Endothelial cell of umbilical vein (primary cell): Measurements from ENCODE around the gene DIAPH1. TPM values are rescaled to one million over a fixed set of nuclear protein-coding genes. Genes with fewer than 3 reads are reported as not detected.

Source experiments
- BruUV-seq: library from RNA; stranded (reverse); fragments of 400-500 nt; replicated peaks from 2 replicates; lab custom pipeline; 2021; lab: Mats Ljungman, UMichigan
- CTCF ChIA-PET: fragments of 300-600, 350-600 bp; sonication (Branson Sonifier 250); formaldehyde crosslinking; loops from one replicate; lab custom pipeline; 2021; ENCODE audit warnings: antibody characterized with exemption, inconsistent platforms; lab: Charles Lee
- POLR2A ChIA-PET: fragments of 300-600, 350-600 bp; sonication (Branson Sonifier 250); formaldehyde crosslinking; loops from one replicate; lab custom pipeline; 2021; ENCODE audit warnings: antibody characterized with exemption, inconsistent platforms; lab: Charles Lee
- DNase-seq: peaks from one replicate; pipeline ENCODE4 v3.0.0-alpha.2; 2011; ENCODE audit warnings: low read depth, low spot score
- FAIRE-seq: peaks from 2 replicates; lab custom pipeline; 2011; peaks lifted over from hg19 to GRCh38; lab: Jason Lieb, UNC
- H2AFZ ChIP-seq: 2 replicates; pipeline ENCODE4 v1.6.0; 2012; ENCODE audit warnings: low read depth, low read length, control low read depth, inconsistent platforms
- H3K27ac ChIP-seq: 2 replicates; pipeline ENCODE4 v1.5.1; 2011; ENCODE audit warnings: low read depth, mild to moderate bottlenecking, control low read depth, low read length, moderate library complexity; ENCODE audit not compliant: insufficient read depth
- H3K27me3 ChIP-seq, 2 experiments: 2 replicates each; pipeline versions ENCODE4 v1.6.0 to v1.6.1; 2011; ENCODE audit warnings: low read length in 2 of 2, mixed read lengths in 1 of 2; ENCODE audit not compliant: control insufficient read depth in 2 of 2, insufficient read depth in 2 of 2
- H3K36me3 ChIP-seq, 2 experiments: 2 replicates in 1 of 2; 3 replicates in 1 of 2; pipeline ENCODE4 v1.5.1; 2011; ENCODE audit warnings: low read length in 2 of 2, mild to moderate bottlenecking in 1 of 2, moderate library complexity in 1 of 2; ENCODE audit not compliant: control insufficient read depth in 2 of 2, insufficient read depth in 2 of 2; ENCODE audit errors: extremely low read depth in 1 of 2
- H3K4me1 ChIP-seq: 3 replicates; pipeline ENCODE4 v1.5.1; 2011; ENCODE audit warnings: mild to moderate bottlenecking, low read length; ENCODE audit not compliant: control insufficient read depth, insufficient read depth; ENCODE audit errors: extremely low read depth
- H3K4me2 ChIP-seq: 2 replicates; pipeline ENCODE4 v1.6.1; 2011; ENCODE audit warnings: low read length, control low read depth, mixed read lengths; ENCODE audit not compliant: insufficient read depth
- H3K4me3 ChIP-seq, 3 experiments: fragments of 200-600 bp in 1 of 3; sonication (generic), shearing (Covaris generic) in 1 of 3; replicated peaks in 1 of 3; 2 replicates each; pipeline ENCODE4 v1.5.1; 2011 to 2016; ENCODE audit warnings: control low read depth in 3 of 3, low read length in 3 of 3, mild to moderate bottlenecking in 2 of 3, inconsistent platforms in 1 of 3, low read depth in 1 of 3, moderate library complexity in 1 of 3; ENCODE audit not compliant: insufficient read depth in 1 of 3
- H3K79me2 ChIP-seq: 2 replicates; pipeline ENCODE4 v1.6.0; 2012; ENCODE audit warnings: low read length, inconsistent platforms; ENCODE audit not compliant: control insufficient read depth, insufficient read depth
- H3K9ac ChIP-seq: replicated peaks from 2 replicates; pipeline ENCODE3; 2011; ENCODE audit warnings: low read length, control low read depth; ENCODE audit not compliant: insufficient read depth; ENCODE audit errors: extremely low read depth
- H3K9me1 ChIP-seq: replicated peaks from 3 replicates; pipeline ENCODE4 v1.6.0; 2011; ENCODE audit warnings: mild to moderate bottlenecking, low read length; ENCODE audit not compliant: control insufficient read depth, insufficient read depth; ENCODE audit errors: extremely low read depth
- H3K9me3 ChIP-seq: replicated peaks from 2 replicates; pipeline ENCODE4 v1.5.1; 2012; ENCODE audit warnings: low read length, inconsistent platforms; ENCODE audit not compliant: control insufficient read depth, insufficient read depth
- H4K20me1 ChIP-seq: replicated peaks from 2 replicates; pipeline ENCODE3; 2011; ENCODE audit warnings: mild to moderate bottlenecking, low read length; ENCODE audit not compliant: control insufficient read depth, insufficient read depth; ENCODE audit errors: extremely low read depth
- EZH2 ChIP-seq: IDR thresholded peaks from 2 replicates; pipeline ENCODE4 v1.6.1; 2012; ENCODE audit warnings: borderline replicate concordance, low read depth, mild to moderate bottlenecking, moderate library complexity, low read length, inconsistent platforms; ENCODE audit not compliant: severe bottlenecking
- FOS ChIP-seq: IDR thresholded peaks from 2 replicates; pipeline ENCODE4 v1.6.1; 2011; ENCODE audit warnings: mild to moderate bottlenecking, low read length, moderate library complexity, borderline replicate concordance; ENCODE audit not compliant: insufficient read depth
- GATA2 ChIP-seq: IDR thresholded peaks from 2 replicates; pipeline ENCODE4 v1.7.0; 2011; ENCODE audit warnings: low read depth, mild to moderate bottlenecking, moderate library complexity, mixed read lengths, low read length; ENCODE audit not compliant: insufficient read length, insufficient read depth
- JUN ChIP-seq: IDR thresholded peaks from 2 replicates; pipeline ENCODE4 v1.6.1; 2011; ENCODE audit warnings: borderline replicate concordance, low read depth; ENCODE audit not compliant: insufficient read length, insufficient read depth
- MYC ChIP-seq: IDR thresholded peaks from one replicate; pipeline ENCODE4 v1.6.1; 2011; ENCODE audit warnings: mild to moderate bottlenecking, low read depth, low read length
- POLR2A ChIP-seq: IDR thresholded peaks from 2 replicates; pipeline ENCODE4 v1.6.1; 2012; ENCODE audit warnings: low read depth, mild to moderate bottlenecking, control low read depth, low read length
- POLR2AphosphoS5 ChIP-seq: IDR thresholded peaks from 2 replicates; pipeline ENCODE4 v1.6.1; 2012; ENCODE audit warnings: low read depth, mild to moderate bottlenecking, control low read depth, low read length, moderate library complexity; ENCODE audit not compliant: insufficient read depth
- dilution Hi-C: fragments of 300-500 bp; cut with MboI; formaldehyde crosslinking; loops from one replicate; pipeline ENCODE4 v1.15.0; 2019; ENCODE audit warnings: low sequenced_read_pairs; ENCODE audit not compliant: extremely low pct_ligation_motif_present
- intact Hi-C: fragments of 100-400 bp; cut with micrococcal nuclease; formaldehyde crosslinking; loops from one replicate; pipeline ENCODE4 v1.10.0; 2022
- polyA plus RNA-seq, 4 experiments: library from polyadenylated mRNA; depleted of rRNA in 3 of 4; stranded (reverse) in 3 of 4; unstranded in 1 of 4; fragments of >200 nt; gene quantifications; 2 replicates each; pipeline versions ENCODE4 v1.2.1 to v1.2.3, GENCODE V29; 2011 to 2012; ENCODE audit warnings: missing spikeins in 1 of 4
- total RNA-seq: library from RNA; stranded (reverse); gene quantifications from 2 replicates; pipeline ENCODE4 v1.2.3, GENCODE V29; 2021
- TF ChIP-seq, protein P1 (sequence below), 2 donors: IDR thresholded peaks; 1 replicate in 1 of 2; 2 replicates in 1 of 2; pipeline ENCODE4 v1.5.1; 2011; ENCODE audit warnings: low read length in 2 of 2, mild to moderate bottlenecking in 2 of 2, moderate library complexity in 2 of 2, control low read depth in 1 of 2, inconsistent platforms in 1 of 2, low read depth in 1 of 2; ENCODE audit not compliant: insufficient read depth in 1 of 2; ENCODE audit errors: extremely low read depth in 1 of 2
- TF ChIP-seq, protein P2 (sequence below): IDR thresholded peaks from 2 replicates; pipeline ENCODE4 v1.6.1; 2011; ENCODE audit not compliant: insufficient read depth, insufficient read length

DIAPH1 gene
- total and polyA plus RNA-seq, 2 donors (not counting 3 experiments of a cell fraction or from before 2014, with no cell fraction given) = 68.6 to 105 TPM

DNA sequence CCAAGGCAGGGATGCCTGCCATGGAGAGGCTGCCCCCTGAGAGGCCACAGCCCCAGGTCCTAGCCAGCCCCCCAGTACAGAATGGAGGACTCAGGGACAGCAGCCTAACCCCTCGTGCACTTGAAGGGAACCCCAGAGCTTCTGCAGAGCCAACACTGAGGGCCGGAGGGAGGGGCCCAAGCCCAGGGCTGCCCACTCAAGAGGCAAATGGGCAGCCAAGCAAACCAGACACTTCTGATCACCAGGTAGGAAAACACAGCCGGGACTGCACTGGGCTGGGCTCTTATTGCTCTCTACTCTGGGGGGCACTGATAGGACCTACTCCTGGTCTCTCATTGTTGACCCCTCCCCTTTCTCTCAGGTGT lies 21.2 kb upstream of the DIAPH1 start:
- no peaks in the 10 kb centered on the region for H3K27me3 ChIP-seq
- POLR2A ChIA-PET = no interaction called here
- dilution Hi-C loops (no loop called here), intact Hi-C loops (no loop called here)
- no peak overlapping the region for H3K4me2 ChIP-seq
- FAIRE-seq (no peak), DNase-seq (no peak)
- CTCF ChIA-PET = interaction anchor here (5.2 to 14.7 kb wide), 2 partner anchors 22 to 48 kb away, joined by 57 to 163 read pairs; partner anchors contain the start of gene DIAPH1
- H4K20me1 ChIP-seq = peaks cover 5% of the 10 kb centered on the region
- no peak overlapping the region for H3K4me3 ChIP-seq
- no peak overlapping the region for H3K9ac ChIP-seq
- TF ChIP-seq, protein P1, sequence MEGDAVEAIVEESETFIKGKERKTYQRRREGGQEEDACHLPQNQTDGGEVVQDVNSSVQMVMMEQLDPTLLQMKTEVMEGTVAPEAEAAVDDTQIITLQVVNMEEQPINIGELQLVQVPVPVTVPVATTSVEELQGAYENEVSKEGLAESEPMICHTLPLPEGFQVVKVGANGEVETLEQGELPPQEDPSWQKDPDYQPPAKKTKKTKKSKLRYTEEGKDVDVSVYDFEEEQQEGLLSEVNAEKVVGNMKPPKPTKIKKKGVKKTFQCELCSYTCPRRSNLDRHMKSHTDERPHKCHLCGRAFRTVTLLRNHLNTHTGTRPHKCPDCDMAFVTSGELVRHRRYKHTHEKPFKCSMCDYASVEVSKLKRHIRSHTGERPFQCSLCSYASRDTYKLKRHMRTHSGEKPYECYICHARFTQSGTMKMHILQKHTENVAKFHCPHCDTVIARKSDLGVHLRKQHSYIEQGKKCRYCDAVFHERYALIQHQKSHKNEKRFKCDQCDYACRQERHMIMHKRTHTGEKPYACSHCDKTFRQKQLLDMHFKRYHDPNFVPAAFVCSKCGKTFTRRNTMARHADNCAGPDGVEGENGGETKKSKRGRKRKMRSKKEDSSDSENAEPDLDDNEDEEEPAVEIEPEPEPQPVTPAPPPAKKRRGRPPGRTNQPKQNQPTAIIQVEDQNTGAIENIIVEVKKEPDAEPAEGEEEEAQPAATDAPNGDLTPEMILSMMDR (IDR thresholded peaks at IDR 0.05; ENCODE audit: extremely low read depth in 1 of 2, insufficient read depth in 1 of 2, low read depth in 1 of 2, low read length in 2 of 2) = no peak
- TF ChIP-seq MYC (no peak), GATA2 (no peak), FOS (no peak), JUN (no peak), POLR2A (no peak), EZH2 (no peak), POLR2AphosphoS5 (no peak)
- TF ChIP-seq, protein P2, sequence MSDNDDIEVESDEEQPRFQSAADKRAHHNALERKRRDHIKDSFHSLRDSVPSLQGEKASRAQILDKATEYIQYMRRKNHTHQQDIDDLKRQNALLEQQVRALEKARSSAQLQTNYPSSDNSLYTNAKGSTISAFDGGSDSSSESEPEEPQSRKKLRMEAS = no peak
- BruUV-seq = no TSS peak
- H3K4me1 ChIP-seq = peaks cover 23% of the 10 kb centered on the region
- no peak overlapping the region for H3K27ac ChIP-seq
- H3K9me1 ChIP-seq = no peaks in the 10 kb centered on the region
- peaks cover 0 to 11% of the 10 kb centered on the region in 2 experiments for H3K36me3 ChIP-seq
- no peaks in the 10 kb centered on the region for H3K9me3 ChIP-seq
- peaks cover 14% of the 10 kb centered on the region for H3K79me2 ChIP-seq
- no peak overlapping the region for H2AFZ ChIP-seq
